ENCODE measurements around the gene RBMX2.
"Not testable (repeated sequence)": the region's sequence is repeated elsewhere in the genome, so short reads cannot be mapped to it uniquely, and the experiment has no call there.

The RBMX2 gene

DNA sequence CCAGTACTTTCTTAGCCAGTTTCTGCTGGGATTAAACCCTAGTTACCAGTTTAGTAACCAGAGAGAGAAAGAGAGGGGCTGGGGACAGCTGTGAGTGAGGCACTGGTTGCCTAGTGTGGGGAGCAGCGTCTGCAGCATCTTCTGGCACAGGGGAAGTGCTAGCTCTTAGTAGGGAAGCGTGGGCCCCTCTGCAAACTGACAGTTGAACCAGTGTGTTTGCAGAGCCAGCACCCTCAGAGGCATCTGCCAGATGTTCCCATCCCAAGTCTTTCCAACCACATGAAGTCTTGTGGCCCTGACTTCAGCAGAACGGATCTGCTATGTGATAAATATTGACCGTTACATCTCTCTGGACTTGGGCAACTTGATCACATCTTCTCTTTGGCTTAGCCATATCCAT is 15.0 kb downstream of the RBMX2 start:
- no peak for DNase-seq (ENCODE audit: low spot score)
- TF ChIP-seq, protein P1, sequence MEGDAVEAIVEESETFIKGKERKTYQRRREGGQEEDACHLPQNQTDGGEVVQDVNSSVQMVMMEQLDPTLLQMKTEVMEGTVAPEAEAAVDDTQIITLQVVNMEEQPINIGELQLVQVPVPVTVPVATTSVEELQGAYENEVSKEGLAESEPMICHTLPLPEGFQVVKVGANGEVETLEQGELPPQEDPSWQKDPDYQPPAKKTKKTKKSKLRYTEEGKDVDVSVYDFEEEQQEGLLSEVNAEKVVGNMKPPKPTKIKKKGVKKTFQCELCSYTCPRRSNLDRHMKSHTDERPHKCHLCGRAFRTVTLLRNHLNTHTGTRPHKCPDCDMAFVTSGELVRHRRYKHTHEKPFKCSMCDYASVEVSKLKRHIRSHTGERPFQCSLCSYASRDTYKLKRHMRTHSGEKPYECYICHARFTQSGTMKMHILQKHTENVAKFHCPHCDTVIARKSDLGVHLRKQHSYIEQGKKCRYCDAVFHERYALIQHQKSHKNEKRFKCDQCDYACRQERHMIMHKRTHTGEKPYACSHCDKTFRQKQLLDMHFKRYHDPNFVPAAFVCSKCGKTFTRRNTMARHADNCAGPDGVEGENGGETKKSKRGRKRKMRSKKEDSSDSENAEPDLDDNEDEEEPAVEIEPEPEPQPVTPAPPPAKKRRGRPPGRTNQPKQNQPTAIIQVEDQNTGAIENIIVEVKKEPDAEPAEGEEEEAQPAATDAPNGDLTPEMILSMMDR (IDR thresholded peaks at IDR 0.05; ENCODE audit: borderline replicate concordance, control extremely low read depth, extremely low read depth, insufficient read depth, missing control alignments) = no peak
- in situ Hi-C loops (cut with MboI; ENCODE audit: low sequenced_read_pairs, unreplicated experiment) = no loop called here

DNA sequence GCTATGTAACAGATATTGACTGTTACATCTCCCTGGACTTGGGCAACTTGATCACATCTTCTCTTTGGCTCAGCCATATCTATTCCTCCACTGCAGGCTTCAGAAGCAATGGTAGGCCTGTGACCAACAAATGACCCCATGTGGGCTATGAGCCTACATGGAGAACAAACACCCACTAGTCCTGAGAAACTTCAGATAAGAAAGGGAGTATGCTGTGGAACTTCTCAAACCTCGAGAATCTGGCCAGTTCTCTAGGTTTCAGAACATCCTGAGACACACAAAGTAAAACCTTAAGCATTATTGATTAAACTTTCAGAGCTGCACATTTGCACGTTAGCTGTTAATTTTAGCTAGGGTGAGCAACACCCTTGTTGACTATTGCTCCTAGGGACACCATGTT is 16.3 kb downstream of the RBMX2 start:
- in situ Hi-C loops (cut with MboI; ENCODE audit: low sequenced_read_pairs, unreplicated experiment) = no loop called here
- DNase-seq (ENCODE audit: low spot score) = no peak
- TF ChIP-seq, protein P1 (IDR thresholded peaks at IDR 0.05; ENCODE audit: borderline replicate concordance, control extremely low read depth, extremely low read depth, insufficient read depth, missing control alignments) = no peak

DNA sequence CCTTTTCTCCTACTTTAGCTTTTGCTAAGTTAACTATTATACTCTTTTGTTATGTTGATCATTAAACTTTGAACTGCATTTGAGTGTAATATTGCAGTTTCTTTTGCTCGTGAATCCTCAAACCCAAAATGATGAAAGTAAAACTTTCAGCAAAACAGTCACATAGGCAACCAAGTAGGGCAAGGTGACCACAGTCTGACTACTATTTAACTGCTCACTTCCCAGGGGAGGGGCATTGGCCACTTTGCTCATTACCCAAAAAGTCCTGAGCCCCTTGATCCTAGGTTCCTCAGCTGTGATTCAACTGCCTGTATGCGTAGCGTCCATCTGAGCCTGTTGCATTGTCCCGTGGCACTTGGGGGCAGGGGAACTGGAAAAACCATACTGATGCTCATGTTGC is 17.0 kb downstream of the RBMX2 start:
- in situ Hi-C loops (cut with MboI; ENCODE audit: low sequenced_read_pairs, unreplicated experiment) = no loop called here
- TF ChIP-seq, protein P1 (IDR thresholded peaks at IDR 0.05; ENCODE audit: borderline replicate concordance, control extremely low read depth, extremely low read depth, insufficient read depth, missing control alignments) = no peak
- no peak for DNase-seq (ENCODE audit: low spot score)

DNA sequence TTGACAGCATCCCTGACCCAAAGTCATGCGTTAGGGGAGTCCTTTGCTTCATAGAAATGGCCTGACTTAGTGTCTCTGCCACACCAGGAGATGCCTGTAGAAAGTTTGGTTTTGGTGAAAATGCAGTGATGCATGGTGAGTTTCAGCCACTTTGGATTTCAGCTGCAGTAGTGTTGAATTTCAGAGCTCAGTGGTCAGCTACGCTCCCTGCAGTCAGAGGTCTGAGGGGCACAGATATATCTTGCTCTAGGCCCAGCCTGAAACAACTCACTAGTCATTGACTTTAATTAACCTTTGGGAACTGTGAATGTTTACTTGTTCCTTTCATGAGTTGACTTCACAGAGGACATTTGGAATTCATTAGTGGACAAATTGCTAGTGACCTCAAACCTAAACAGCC is 17.5 kb downstream of the RBMX2 start:
- in situ Hi-C loops (cut with MboI; ENCODE audit: low sequenced_read_pairs, unreplicated experiment) = no loop called here
- TF ChIP-seq, protein P1 (IDR thresholded peaks at IDR 0.05; ENCODE audit: borderline replicate concordance, control extremely low read depth, extremely low read depth, insufficient read depth, missing control alignments) = no peak
- DNase-seq (ENCODE audit: low spot score) = no peak

DNA sequence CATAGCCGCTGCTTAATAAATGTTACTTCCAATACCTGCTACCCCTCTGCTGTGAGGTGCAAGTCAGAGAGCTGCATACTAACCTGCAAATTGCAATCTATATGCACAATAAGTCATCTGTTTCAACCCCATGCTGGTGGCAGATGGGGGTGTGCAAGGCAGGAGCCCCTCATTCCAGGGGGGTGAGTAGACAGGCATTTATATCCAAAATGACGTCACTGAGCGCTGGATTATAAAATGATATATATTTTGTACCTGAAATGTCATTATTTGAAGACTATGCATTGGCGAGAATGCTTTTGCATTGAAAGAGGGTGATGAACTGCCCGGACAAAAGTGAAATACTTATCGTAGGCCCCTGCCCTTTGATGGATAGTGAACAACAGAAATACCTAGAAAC is 24.7 kb downstream of the RBMX2 start:
- TF ChIP-seq, protein P1 (IDR thresholded peaks at IDR 0.05; ENCODE audit: borderline replicate concordance, control extremely low read depth, extremely low read depth, insufficient read depth, missing control alignments) = no peak
- no peak for DNase-seq (ENCODE audit: low spot score)
- in situ Hi-C loops (cut with MboI; ENCODE audit: low sequenced_read_pairs, unreplicated experiment) = no loop called here

DNA sequence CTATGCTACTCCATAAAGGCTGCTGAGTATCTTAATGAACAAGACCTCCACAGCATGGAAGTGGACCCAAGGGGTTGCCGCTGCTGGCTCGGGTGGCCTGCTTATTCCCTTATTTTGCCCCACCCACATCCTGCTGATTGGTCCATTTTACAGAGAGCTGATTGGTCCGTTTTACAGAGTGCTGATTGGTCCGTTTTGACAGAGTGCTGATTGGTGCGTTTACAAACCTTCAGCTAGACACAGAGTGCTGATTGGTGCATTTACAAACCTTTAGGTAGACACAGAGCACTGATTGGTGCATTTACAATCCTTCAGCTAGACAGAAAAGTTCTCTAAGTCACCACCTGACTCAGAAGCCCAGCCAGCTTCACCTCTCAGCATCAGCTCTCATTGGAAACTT is 27.4 kb downstream of the RBMX2 start:
- in situ Hi-C loops (cut with MboI; ENCODE audit: low sequenced_read_pairs, unreplicated experiment); DNase-seq (ENCODE audit: low spot score): not testable (repeated sequence)

DNA sequence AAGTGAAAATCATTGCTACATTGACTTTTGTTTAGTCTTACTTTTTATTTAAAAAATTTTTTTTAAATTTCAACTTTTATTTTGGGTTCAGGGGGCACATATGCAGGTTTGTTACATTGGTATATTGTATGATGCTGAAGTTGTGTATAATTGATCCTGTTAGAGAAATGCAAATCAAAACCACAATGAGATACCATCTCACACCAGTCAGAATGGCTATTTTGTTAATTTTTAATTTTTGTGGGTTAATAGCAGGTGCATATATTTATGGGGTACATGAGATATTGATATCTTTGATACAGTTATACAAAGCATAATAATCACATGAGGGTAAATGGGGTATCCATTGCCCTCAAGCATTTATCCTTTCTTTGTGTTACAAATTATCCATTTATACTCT is 34.1 kb downstream of the RBMX2 start:
- no peak for DNase-seq (ENCODE audit: low spot score)
- in situ Hi-C loops (cut with MboI; ENCODE audit: low sequenced_read_pairs, unreplicated experiment) = no loop called here
- TF ChIP-seq, protein P1 (IDR thresholded peaks at IDR 0.05; ENCODE audit: borderline replicate concordance, control extremely low read depth, extremely low read depth, insufficient read depth, missing control alignments) = no peak

DNA sequence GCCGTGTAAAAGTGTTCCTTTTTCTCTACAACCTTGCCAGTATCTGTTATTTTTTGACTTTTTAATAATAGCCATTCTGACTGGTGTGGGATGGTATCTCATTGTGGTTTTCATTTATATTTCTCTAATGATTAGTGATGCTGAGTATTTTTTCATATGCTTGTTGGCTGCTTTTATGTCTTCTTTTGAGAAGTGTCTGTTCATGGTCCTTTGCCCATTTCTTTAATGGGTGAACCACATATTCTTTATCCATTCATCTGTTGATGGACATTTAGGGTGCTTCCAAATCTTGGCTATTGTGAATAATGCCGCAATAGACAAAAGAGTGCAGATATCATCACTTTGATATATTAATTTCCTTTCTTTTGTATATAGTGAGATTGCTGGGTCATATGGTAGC is 36.2 kb downstream of the RBMX2 start:
- DNase-seq (ENCODE audit: low spot score); in situ Hi-C loops (cut with MboI; ENCODE audit: low sequenced_read_pairs, unreplicated experiment): not testable (repeated sequence)

All from GM13976 (cell line).